ENCODE results near the gene RNF11. TPM values are rescaled to one million over a fixed set of nuclear protein-coding genes. Genes with fewer than 3 reads are reported as not detected.

The RNF11 gene
- total RNA-seq, 1 donor from 2014 or later = 100 TPM

- no peak for DNase-seq (ENCODE audit: extremely low spot score, unreplicated experiment)
- TF ChIP-seq CTCF (IDR thresholded peaks at IDR 0.05) = no peak
- Mint-ChIP-seq H3K4me1 (ENCODE audit: unreplicated experiment) (peaks cover 50% of the 10 kb centered on the region), H3K36me3 (ENCODE audit: unreplicated experiment) (peaks cover 18% of the 10 kb centered on the region), H3K9me3 (ENCODE audit: unreplicated experiment) (no peaks in the 10 kb centered on the region), H3K27me3 (ENCODE audit: unreplicated experiment) (no peaks in the 10 kb centered on the region), H3K4me3 (ENCODE audit: unreplicated experiment) (no peak overlapping the region), H3K27ac (ENCODE audit: unreplicated experiment) (no peak overlapping the region)
Observed at GRCh38 chr1:51272916-51273315, 36.8 kb downstream of the RNF11 start.

GRCh38 chr1:51274676-51275075 is 38.6 kb downstream of the RNF11 start:
- no peak for TF ChIP-seq CTCF (IDR thresholded peaks at IDR 0.05)
- peaks cover 32% of the 10 kb centered on the region for H3K4me1 Mint-ChIP-seq (ENCODE audit: unreplicated experiment)
- H3K9me3 Mint-ChIP-seq (ENCODE audit: unreplicated experiment) = no peaks in the 10 kb centered on the region
- no peaks in the 10 kb centered on the region for H3K27me3 Mint-ChIP-seq (ENCODE audit: unreplicated experiment)
- H3K27ac Mint-ChIP-seq (ENCODE audit: unreplicated experiment) = no peak overlapping the region
- peaks cover 18% of the 10 kb centered on the region for H3K36me3 Mint-ChIP-seq (ENCODE audit: unreplicated experiment)
- no peak overlapping the region for H3K4me3 Mint-ChIP-seq (ENCODE audit: unreplicated experiment)
- no peak for DNase-seq (ENCODE audit: extremely low spot score, unreplicated experiment)

- Mint-ChIP-seq H3K4me1 (ENCODE audit: unreplicated experiment) (peaks cover 16% of the 10 kb centered on the region), H3K27ac (ENCODE audit: unreplicated experiment) (no peak overlapping the region), H3K27me3 (ENCODE audit: unreplicated experiment) (no peaks in the 10 kb centered on the region), H3K36me3 (ENCODE audit: unreplicated experiment) (peaks cover 20% of the 10 kb centered on the region), H3K9me3 (ENCODE audit: unreplicated experiment) (no peaks in the 10 kb centered on the region), H3K4me3 (ENCODE audit: unreplicated experiment) (no peak overlapping the region)
- TF ChIP-seq CTCF (IDR thresholded peaks at IDR 0.05) = no peak
- DNase-seq (ENCODE audit: extremely low spot score, unreplicated experiment) = peak; percentile 32
Observed at GRCh38 chr1:51276286-51276685, 40.2 kb downstream of the RNF11 start.

- Mint-ChIP-seq H3K4me3 (ENCODE audit: unreplicated experiment) (no peak overlapping the region), H3K36me3 (ENCODE audit: unreplicated experiment) (peaks cover 11% of the 10 kb centered on the region), H3K27ac (ENCODE audit: unreplicated experiment) (no peak overlapping the region), H3K9me3 (ENCODE audit: unreplicated experiment) (no peaks in the 10 kb centered on the region), H3K27me3 (ENCODE audit: unreplicated experiment) (no peaks in the 10 kb centered on the region), H3K4me1 (ENCODE audit: unreplicated experiment) (no peaks in the 10 kb centered on the region)
- TF ChIP-seq CTCF (IDR thresholded peaks at IDR 0.05) = no peak
- DNase-seq (ENCODE audit: extremely low spot score, unreplicated experiment) = peak; percentile 13
Observed at GRCh38 chr1:51280321-51280978, 44.4 kb downstream of the RNF11 start.

- H3K27me3 Mint-ChIP-seq (ENCODE audit: unreplicated experiment) = no peaks in the 10 kb centered on the region
- no peak for TF ChIP-seq CTCF (IDR thresholded peaks at IDR 0.05)
- H3K4me1 Mint-ChIP-seq (ENCODE audit: unreplicated experiment) = no peaks in the 10 kb centered on the region
- no peaks in the 10 kb centered on the region for H3K9me3 Mint-ChIP-seq (ENCODE audit: unreplicated experiment)
- H3K27ac Mint-ChIP-seq (ENCODE audit: unreplicated experiment) = no peak overlapping the region
- DNase-seq (ENCODE audit: extremely low spot score, unreplicated experiment) = peak; percentile 13
- H3K36me3 Mint-ChIP-seq (ENCODE audit: unreplicated experiment) = peaks cover 11% of the 10 kb centered on the region
- no peak overlapping the region for H3K4me3 Mint-ChIP-seq (ENCODE audit: unreplicated experiment)
Observed at GRCh38 chr1:51281807-51282206, 45.7 kb downstream of the RNF11 start.
